Thyroid gland (tissue), 4 donors: ENCODE measurements around the gene LRIT2.

Experiments used
- POLR2A ChIP-seq, 2 donors: fragments of 450-650 bp; IDR thresholded peaks; one replicate each; pipeline ENCODE4 v1.6.1; 2017; ENCODE audit warnings: antibody characterized with exemption in 2 of 2, mild to moderate bottlenecking in 2 of 2, moderate library complexity in 1 of 2
- TF ChIP-seq, protein P1 (sequence below), 6 experiments: fragments of 200-600 bp in 3 of 6; fragments of 450-650 bp in 3 of 6; sonication (generic) in 3 of 6; IDR thresholded peaks; one replicate each; pipeline ENCODE4 v1.5.1; 2016 to 2019; ENCODE audit warnings: antibody characterized with exemption in 6 of 6, mild to moderate bottlenecking in 2 of 6, inconsistent platforms in 1 of 6, moderate library complexity in 1 of 6

- no peak for TF ChIP-seq POLR2A (IDR thresholded peaks at IDR 0.05)
- TF ChIP-seq, protein P1, sequence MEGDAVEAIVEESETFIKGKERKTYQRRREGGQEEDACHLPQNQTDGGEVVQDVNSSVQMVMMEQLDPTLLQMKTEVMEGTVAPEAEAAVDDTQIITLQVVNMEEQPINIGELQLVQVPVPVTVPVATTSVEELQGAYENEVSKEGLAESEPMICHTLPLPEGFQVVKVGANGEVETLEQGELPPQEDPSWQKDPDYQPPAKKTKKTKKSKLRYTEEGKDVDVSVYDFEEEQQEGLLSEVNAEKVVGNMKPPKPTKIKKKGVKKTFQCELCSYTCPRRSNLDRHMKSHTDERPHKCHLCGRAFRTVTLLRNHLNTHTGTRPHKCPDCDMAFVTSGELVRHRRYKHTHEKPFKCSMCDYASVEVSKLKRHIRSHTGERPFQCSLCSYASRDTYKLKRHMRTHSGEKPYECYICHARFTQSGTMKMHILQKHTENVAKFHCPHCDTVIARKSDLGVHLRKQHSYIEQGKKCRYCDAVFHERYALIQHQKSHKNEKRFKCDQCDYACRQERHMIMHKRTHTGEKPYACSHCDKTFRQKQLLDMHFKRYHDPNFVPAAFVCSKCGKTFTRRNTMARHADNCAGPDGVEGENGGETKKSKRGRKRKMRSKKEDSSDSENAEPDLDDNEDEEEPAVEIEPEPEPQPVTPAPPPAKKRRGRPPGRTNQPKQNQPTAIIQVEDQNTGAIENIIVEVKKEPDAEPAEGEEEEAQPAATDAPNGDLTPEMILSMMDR (IDR thresholded peaks at IDR 0.05): no peak
Measured at GRCh38 chr10:84211566-84211965, 13.8 kb downstream of the LRIT2 start.
